IMR-90 (cell line): ENCODE results near the gene RASSF3. TPM values are rescaled to one million over a fixed set of nuclear protein-coding genes. Genes with fewer than 3 reads are reported as not detected.

Experiments used
- ATAC-seq: fragments of 200-7000 bp; cut with Tn5 transposase; 2 replicates; pipeline ENCODE4 v1.9.1; 2020; ENCODE audit warnings: low read depth, mild to moderate bottlenecking, moderate library complexity
- BruUV-seq: library from RNA; stranded (reverse); fragments of 400-500 nt; replicated peaks from 2 replicates; lab custom pipeline; 2021; lab: Mats Ljungman, UMichigan
- CTCF ChIA-PET: fragments of 300-600 bp; formaldehyde crosslinking; extraction: SDS; loops from one replicate; lab custom pipeline; 2021; ENCODE audit warnings: antibody characterized with exemption; lab: Yijun Ruan, JAX
- POLR2A ChIA-PET: fragments of 300-600 bp; sonication (Branson Sonifier 250); formaldehyde crosslinking; loops from one replicate; lab custom pipeline; 2022; ENCODE audit warnings: antibody characterized with exemption; ENCODE audit not compliant: unreplicated experiment; lab: Charles Lee
- DNase-seq: peaks from one replicate; pipeline ENCODE4 v3.0.0; 2013
- H2AFZ ChIP-seq: replicated peaks from 2 replicates; pipeline ENCODE3; 2013; ENCODE audit warnings: low read length, mild to moderate bottlenecking; ENCODE audit not compliant: poor library complexity
- H2AK5ac ChIP-seq: 2 replicates; pipeline ENCODE4 v1.6.1; 2013; ENCODE audit warnings: low read depth, low read length, inconsistent platforms
- H2AK9ac ChIP-seq: replicated peaks from 2 replicates; pipeline ENCODE3; 2013; ENCODE audit warnings: mild to moderate bottlenecking, low read depth, low read length, moderate library complexity; ENCODE audit not compliant: poor library complexity
- H2BK120ac ChIP-seq: 2 replicates; pipeline ENCODE4 v1.6.1; 2013; ENCODE audit warnings: low read depth, low read length, inconsistent platforms
- H2BK15ac ChIP-seq: 3 replicates; pipeline ENCODE4 v1.6.1; 2013; ENCODE audit warnings: low read depth, low read length, inconsistent platforms
- H2BK20ac ChIP-seq: 2 replicates; pipeline ENCODE4 v1.6.1; 2013; ENCODE audit warnings: low read depth, mild to moderate bottlenecking, inconsistent platforms, low read length, moderate library complexity
- H2BK5ac ChIP-seq: 2 replicates; pipeline ENCODE4 v1.6.1; 2013; ENCODE audit warnings: mild to moderate bottlenecking, low read depth, low read length, inconsistent platforms; ENCODE audit not compliant: poor library complexity, severe bottlenecking
- H3K14ac ChIP-seq: replicated peaks from 2 replicates; pipeline ENCODE4 v1.6.1; 2013; ENCODE audit warnings: low read depth, low read length, inconsistent platforms
- H3K18ac ChIP-seq: 2 replicates; pipeline ENCODE4 v1.6.1; 2013; ENCODE audit warnings: low read depth, low read length, control low read depth
- H3K23ac ChIP-seq: 2 replicates; pipeline ENCODE4 v1.6.1; 2013; ENCODE audit warnings: low read depth, low read length, inconsistent platforms
- H3K27ac ChIP-seq: 2 replicates; pipeline ENCODE4 v1.5.1; 2013; ENCODE audit warnings: mild to moderate bottlenecking, control low read depth, low read length; ENCODE audit not compliant: insufficient read depth
- H3K27me3 ChIP-seq: 2 replicates; pipeline ENCODE4 v1.6.1; 2013; ENCODE audit warnings: low read length; ENCODE audit not compliant: control insufficient read depth, insufficient read depth
- H3K36me3 ChIP-seq: 2 replicates; pipeline ENCODE4 v1.6.1; 2013; ENCODE audit warnings: low read length, mixed read lengths; ENCODE audit not compliant: control insufficient read depth, insufficient read depth
- H3K4ac ChIP-seq: 2 replicates; pipeline ENCODE4 v1.6.1; 2013; ENCODE audit warnings: low read depth, low read length, inconsistent platforms
- H3K4me1 ChIP-seq: 2 replicates; pipeline ENCODE4 v1.6.1; 2013; ENCODE audit warnings: low read length, mixed read lengths; ENCODE audit not compliant: control insufficient read depth, insufficient read depth
- H3K4me2 ChIP-seq: 2 replicates; pipeline ENCODE4 v1.6.1; 2013; ENCODE audit warnings: low read depth, mild to moderate bottlenecking, control low read depth, low read length, moderate library complexity
- H3K4me3 ChIP-seq: 2 replicates; pipeline ENCODE4 v1.5.1; 2013; ENCODE audit warnings: low read depth, mild to moderate bottlenecking, control low read depth, low read length, moderate library complexity; ENCODE audit not compliant: insufficient read depth
- H3K56ac ChIP-seq: 2 replicates; pipeline ENCODE4 v1.6.1; 2013; ENCODE audit warnings: low read length, inconsistent platforms; ENCODE audit not compliant: insufficient read depth; ENCODE audit errors: extremely low read depth
- H3K79me1 ChIP-seq, 2 experiments: 2 replicates each; pipeline ENCODE4 v1.6.1; 2013; ENCODE audit warnings: low read length in 2 of 2, inconsistent platforms in 1 of 2, low read depth in 1 of 2
- H3K9ac ChIP-seq: 2 replicates; pipeline ENCODE4 v1.6.1; 2013; ENCODE audit warnings: low read depth, low read length, control low read depth
- H3K9me1 ChIP-seq: 2 replicates; pipeline ENCODE4 v1.6.1; 2013; ENCODE audit warnings: low read length, inconsistent platforms; ENCODE audit not compliant: insufficient read depth
- H3K9me3 ChIP-seq: 2 replicates; pipeline ENCODE4 v1.6.1; 2013; ENCODE audit warnings: low read length; ENCODE audit not compliant: control insufficient read depth, insufficient read depth
- H4K20me1 ChIP-seq: 2 replicates; pipeline ENCODE4 v1.6.1; 2013; ENCODE audit warnings: low read length, inconsistent platforms; ENCODE audit not compliant: insufficient read depth
- H4K5ac ChIP-seq: 2 replicates; pipeline ENCODE4 v1.6.1; 2013; ENCODE audit warnings: mild to moderate bottlenecking, low read depth, low read length, control low read depth
- H4K8ac ChIP-seq, 2 experiments: 2 replicates each; pipeline ENCODE4 v1.6.1; 2013; ENCODE audit warnings: low read depth in 2 of 2, low read length in 2 of 2, control low read depth in 1 of 2, inconsistent platforms in 1 of 2
- H4K91ac ChIP-seq: 2 replicates; pipeline ENCODE4 v1.6.1; 2013; ENCODE audit warnings: low read depth, low read length, inconsistent platforms; ENCODE audit not compliant: insufficient read depth
- MAFK ChIP-seq: IDR thresholded peaks from 2 replicates; pipeline ENCODE4 v1.6.1; 2012; ENCODE audit warnings: low read depth, low read length, improper control_type of control experiment
- NFE2L2 ChIP-seq: fragments of 150-350 bp; IDR thresholded peaks from 2 replicates; pipeline ENCODE4 v1.6.1; 2016; ENCODE audit warnings: low read depth, mild to moderate bottlenecking, low read length
- POLR2A ChIP-seq: IDR thresholded peaks from 2 replicates; pipeline ENCODE4 v1.6.1; 2012; ENCODE audit warnings: mild to moderate bottlenecking, low read depth, low read length
- RAD21 ChIP-seq: IDR thresholded peaks from 2 replicates; pipeline ENCODE4 v1.6.1; 2012; ENCODE audit warnings: low read length, improper control_type of control experiment
- RCOR1 ChIP-seq: IDR thresholded peaks from 2 replicates; pipeline ENCODE4 v1.6.1; 2012; ENCODE audit warnings: mild to moderate bottlenecking, low read length, improper control_type of control experiment; ENCODE audit not compliant: insufficient replicate concordance
- RFX5 ChIP-seq: IDR thresholded peaks from 2 replicates; pipeline ENCODE4 v1.8.0; 2012; ENCODE audit warnings: low read depth, mild to moderate bottlenecking, low read length, moderate library complexity
- SMC3 ChIP-seq: fragments of 150-350 bp; IDR thresholded peaks from 2 replicates; pipeline ENCODE4 v1.6.1; 2016; ENCODE audit warnings: low read depth, mild to moderate bottlenecking, antibody characterized with exemption, low read length, moderate library complexity
- WGBS, 2 experiments: methylation state at CpG; one replicate each; pipeline versions ENCODE4 v1.1.5 to v1.1.7; 2013; ENCODE audit warnings: missing lambda C conversion rate in 2 of 2; ENCODE audit not compliant: insufficient read length in 1 of 2; ENCODE audit errors: extremely low coverage in 2 of 2; 5-methylcytosine and 5-hydroxymethylcytosine counted together
- dilution Hi-C: fragments of 300-500 bp; cut with HindIII; formaldehyde crosslinking; loops from one replicate; pipeline ENCODE4 v1.14.3; 2018; ENCODE audit warnings: low sequenced_read_pairs; ENCODE audit not compliant: unreplicated experiment
- in situ Hi-C: fragments of 300-500 bp; cut with MboI; formaldehyde crosslinking; loops from 3 replicates; pipeline ENCODE4 v1.14.3; 2019; ENCODE audit warnings: low sequenced_read_pairs, inconsistent platforms, mixed read lengths
- intact Hi-C: fragments of 100-400 bp; cut with micrococcal nuclease; formaldehyde crosslinking; loops from 2 replicates; pipeline ENCODE4 v1.10.0; 2022
- polyA plus RNA-seq, 3 experiments: library from polyadenylated mRNA; depleted of rRNA; stranded (reverse); fragments of >200 nt; gene quantifications; 2 replicates each; pipeline ENCODE4 v1.2.3, GENCODE V29; 2012; ENCODE audit warnings: low replicate concordance in 1 of 3
- total RNA-seq: library from RNA; depleted of rRNA; stranded (reverse); fragments of >200 nt; gene quantifications from 2 replicates; pipeline ENCODE4 v1.2.3, GENCODE V29; 2012
- TF ChIP-seq, protein P1 (sequence below): fragments of 150-350 bp; IDR thresholded peaks from 2 replicates; pipeline ENCODE4 v1.6.1; 2017; ENCODE audit warnings: mild to moderate bottlenecking, antibody characterized with exemption, low read length, low read depth

The RASSF3 gene
- total and polyA plus RNA-seq, 2 of the 4 experiments (the other 2 are of a cell fraction): 18.7 to 39.3 TPM

DNA sequence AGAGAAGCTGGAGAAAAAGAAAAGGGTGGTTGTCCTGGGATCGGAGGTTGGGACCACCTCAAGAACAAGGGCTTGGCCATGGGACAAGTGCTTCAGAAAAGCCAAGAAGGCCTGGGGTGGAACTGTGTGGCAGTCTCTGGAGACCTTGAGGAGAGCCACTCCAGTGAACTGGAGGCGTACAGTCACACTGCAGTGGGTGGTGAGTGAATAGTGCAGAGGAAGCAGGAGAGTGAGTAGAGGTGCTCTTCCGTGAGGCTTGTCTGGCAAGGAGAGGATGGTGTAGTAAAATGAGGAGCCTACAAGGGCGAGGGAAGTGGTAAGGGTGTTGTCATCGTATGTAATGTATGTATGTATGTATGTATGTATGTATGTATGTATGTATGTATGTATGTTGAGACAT is 20.9 kb downstream of the RASSF3 start:
- Histone ChIP-seq H3K27ac (no peak overlapping the region), H3K4me1 (peaks cover 18% of the 10 kb centered on the region; the same call in 1 of the 2 replicates), H3K36me3 (peaks cover 1% of the 10 kb centered on the region), H3K9me3 (peaks cover 7% of the 10 kb centered on the region), H3K27me3 (no peaks in the 10 kb centered on the region), H4K8ac (0 out of 4 replicates have a peak overlapping the region, but pooled peaks of 1 of the 2 experiments have one; percentile 23), H2BK5ac (no peak overlapping the region), H3K23ac (no peak overlapping the region), H2BK15ac (no peak overlapping the region), H3K14ac (peak overlapping the region; percentile 31), H3K4me2 (no peak overlapping the region), H3K4ac (peak overlapping the region; percentile 21; the same call in 1 of the 2 replicates), H4K20me1 (peaks cover 24% of the 10 kb centered on the region; the same call in 1 of the 2 replicates), H4K91ac (no peak overlapping the region), H3K79me1 (peaks cover 35 to 87% of the 10 kb centered on the region in 2 experiments), H2AK9ac (no peak overlapping the region), H2BK120ac (no peak overlapping the region), H3K18ac (no peak overlapping the region), H3K9ac (no peak overlapping the region), H2AFZ (no peak overlapping the region), H4K5ac (no peak overlapping the region), H2AK5ac (peak overlapping the region; percentile 7; the same call in 1 of the 2 replicates), H3K4me3 (no peak overlapping the region), H2BK20ac (no peak overlapping the region), H3K9me1 (peaks cover 27% of the 10 kb centered on the region), H3K56ac (no peak overlapping the region)
- intact Hi-C loops: no loop called here
- ChIA-PET CTCF (no interaction called here), POLR2A (no interaction called here)
- DNase-seq: no peak
- TF ChIP-seq NFE2L2 (no peak), SMC3 (no peak), POLR2A (no peak), RCOR1 (no peak), RAD21 (no peak), MAFK (no peak), RFX5 (no peak)
- TF ChIP-seq, protein P1, sequence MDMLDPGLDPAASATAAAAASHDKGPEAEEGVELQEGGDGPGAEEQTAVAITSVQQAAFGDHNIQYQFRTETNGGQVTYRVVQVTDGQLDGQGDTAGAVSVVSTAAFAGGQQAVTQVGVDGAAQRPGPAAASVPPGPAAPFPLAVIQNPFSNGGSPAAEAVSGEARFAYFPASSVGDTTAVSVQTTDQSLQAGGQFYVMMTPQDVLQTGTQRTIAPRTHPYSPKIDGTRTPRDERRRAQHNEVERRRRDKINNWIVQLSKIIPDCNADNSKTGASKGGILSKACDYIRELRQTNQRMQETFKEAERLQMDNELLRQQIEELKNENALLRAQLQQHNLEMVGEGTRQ: no peak
- no TSS peak for BruUV-seq
- dilution Hi-C loops: no loop called here
- in situ Hi-C loops: no loop called here
- ATAC-seq: no peak
- 100% methylated on average over 5 of the region's 5 CpGs; no CpG with 5 or more reads in 1 of the 2 experiments for WGBS, 2 experiments
